Endodermal cell (in vitro differentiated cells): ENCODE measurements around the gene FRMPD3. TPM values are rescaled to one million over a fixed set of nuclear protein-coding genes. Genes with fewer than 3 reads are reported as not detected.
A peak's percentile ranks its signal among the peaks of the same experiment; 100 is the strongest.

Experiments
- DNase-seq: peaks from one replicate; pipeline ENCODE4 v3.0.0-alpha.2; 2017
- H3K27ac ChIP-seq: 2 replicates; pipeline ENCODE4 v1.5.1; 2013; ENCODE audit warnings: mild to moderate bottlenecking, low read depth, low read length, moderate library complexity
- H3K27me3 ChIP-seq: 2 replicates; pipeline ENCODE4 v1.6.1; 2013; ENCODE audit warnings: mild to moderate bottlenecking, low read length, moderate library complexity; ENCODE audit not compliant: insufficient read depth, control insufficient read depth, poor library complexity, severe bottlenecking
- H3K36me3 ChIP-seq: 2 replicates; pipeline ENCODE4 v1.7.0; 2013; ENCODE audit warnings: mild to moderate bottlenecking, low read length, moderate library complexity; ENCODE audit not compliant: control insufficient read depth, insufficient read depth
- H3K4me1 ChIP-seq: one replicate; pipeline ENCODE4 v1.7.0; 2013; ENCODE audit warnings: low read length; ENCODE audit not compliant: control insufficient read depth, insufficient read depth
- H3K4me3 ChIP-seq: 2 replicates; pipeline ENCODE4 v1.5.1; 2013; ENCODE audit warnings: mild to moderate bottlenecking, low read length, moderate library complexity
- H3K9ac ChIP-seq: 2 replicates; pipeline ENCODE4 v1.6.1; 2013; ENCODE audit warnings: mild to moderate bottlenecking, low read length, moderate library complexity; ENCODE audit not compliant: poor library complexity, severe bottlenecking; ENCODE audit errors: extremely low read depth
- H3K9me3 ChIP-seq: 2 replicates; pipeline ENCODE4 v1.6.1; 2013; ENCODE audit warnings: mild to moderate bottlenecking, low read length, moderate library complexity; ENCODE audit not compliant: control insufficient read depth
- H3K27ac Mint-ChIP-seq: 2 replicates; pipeline ENCODE4 v1.8.0; 2020; ENCODE audit warnings: mixed read lengths
- H3K27me3 Mint-ChIP-seq: 2 replicates; pipeline ENCODE4 v1.8.0; 2021; ENCODE audit warnings: mild to moderate bottlenecking, mixed read lengths; ENCODE audit not compliant: insufficient read depth
- H3K36me3 Mint-ChIP-seq: 2 replicates; pipeline ENCODE4 v1.8.0; 2020; ENCODE audit warnings: low read depth, mixed read lengths
- H3K4me1 Mint-ChIP-seq: 2 replicates; pipeline ENCODE4 v1.8.0; 2020; ENCODE audit warnings: mixed read lengths
- H3K4me3 Mint-ChIP-seq: 2 replicates; pipeline ENCODE4 v1.8.0; 2020; ENCODE audit warnings: mild to moderate bottlenecking, moderate library complexity, mixed read lengths
- H3K9me3 Mint-ChIP-seq: 2 replicates; pipeline ENCODE4 v1.8.0; 2020; ENCODE audit warnings: mild to moderate bottlenecking, mixed read lengths
- CTCF ChIP-seq: fragments of 200-600 bp; sonication (generic); conservative IDR thresholded peaks from 2 replicates; pipeline ENCODE4 v1.5.0; 2021; ENCODE audit warnings: antibody characterized with exemption, mild to moderate bottlenecking
- WGBS, 2 experiments: methylation state at CpG; one replicate each; pipeline versions ENCODE4 v1.1.5 to v1.1.7; 2013; ENCODE audit warnings: missing lambda C conversion rate in 2 of 2, mixed read lengths in 1 of 2; ENCODE audit not compliant: insufficient coverage in 1 of 2, insufficient read length in 1 of 2; 5-methylcytosine and 5-hydroxymethylcytosine counted together
- total RNA-seq, 2 donors: library from RNA; stranded (reverse); fragmentation: NEBNext Ultra II Directional in 1 of 2; extraction: Animal tissue kit (Norgen Biotek cat#: 25700) in 1 of 2; gene quantifications; 2 replicates in 1 of 2; 3 replicates in 1 of 2; pipeline ENCODE4 v1.2.1, GENCODE V29; 2021

Gene FRMPD3
- total RNA-seq, 2 donors from 2014 or later = 0.24 TPM; not detected in 1

GRCh38 chrX:107480272-107480671, 30.8 kb downstream of the FRMPD3 start:
- no peak overlapping the region for H3K9ac ChIP-seq
- H3K27me3 ChIP-seq = no peaks in the 10 kb centered on the region
- no peaks in the 10 kb centered on the region for H3K9me3 ChIP-seq
- no peak for DNase-seq
- Mint-ChIP-seq H3K9me3 (peaks cover 59% of the 10 kb centered on the region), H3K27me3 (peaks cover 20% of the 10 kb centered on the region), H3K27ac (no peak overlapping the region), H3K4me3 (no peak overlapping the region), H3K36me3 (no peaks in the 10 kb centered on the region), H3K4me1 (no peaks in the 10 kb centered on the region)
- no peak overlapping the region for H3K27ac ChIP-seq
- no peak for TF ChIP-seq CTCF
- WGBS, 2 experiments = 90 to 100% methylated on average over 3 to 4 of the region's 5 CpGs
- no peak overlapping the region for H3K4me3 ChIP-seq
- H3K4me1 ChIP-seq = no peaks in the 10 kb centered on the region
- H3K36me3 ChIP-seq = no peaks in the 10 kb centered on the region

- DNase-seq = no peak
- no peaks in the 10 kb centered on the region for H3K4me1 ChIP-seq
- Mint-ChIP-seq H3K27ac (no peak overlapping the region), H3K27me3 (peaks cover 19% of the 10 kb centered on the region), H3K4me1 (no peaks in the 10 kb centered on the region), H3K36me3 (no peaks in the 10 kb centered on the region), H3K4me3 (no peak overlapping the region), H3K9me3 (peaks cover 55% of the 10 kb centered on the region)
- H3K9ac ChIP-seq = no peak overlapping the region
- H3K9me3 ChIP-seq = no peaks in the 10 kb centered on the region
- H3K4me3 ChIP-seq = no peak overlapping the region
- no peak for TF ChIP-seq CTCF
- H3K27ac ChIP-seq = no peak overlapping the region
- no peaks in the 10 kb centered on the region for H3K27me3 ChIP-seq
- no peaks in the 10 kb centered on the region for H3K36me3 ChIP-seq
- 95% methylated on average over 3 of the region's 3 CpGs; no CpG with 5 or more reads in 1 of the 2 experiments for WGBS, 2 experiments
Measured at GRCh38 chrX:107482046-107482445, 32.6 kb downstream of the FRMPD3 start.

- Mint-ChIP-seq H3K4me3 (no peak overlapping the region), H3K27ac (no peak overlapping the region), H3K27me3 (peaks cover 19% of the 10 kb centered on the region), H3K4me1 (no peaks in the 10 kb centered on the region), H3K9me3 (peaks cover 62% of the 10 kb centered on the region), H3K36me3 (no peaks in the 10 kb centered on the region)
- no peaks in the 10 kb centered on the region for H3K36me3 ChIP-seq
- no peaks in the 10 kb centered on the region for H3K27me3 ChIP-seq
- H3K9me3 ChIP-seq = no peaks in the 10 kb centered on the region
- DNase-seq = peak; percentile 84
- H3K27ac ChIP-seq = peak overlapping the region; percentile 86
- no peak overlapping the region for H3K4me3 ChIP-seq
- no peaks in the 10 kb centered on the region for H3K4me1 ChIP-seq
- TF ChIP-seq CTCF = no peak
- 52% methylated on average over 6 of the region's 8 CpGs; no CpG with 5 or more reads in 1 of the 2 experiments for WGBS, 2 experiments
- no peak overlapping the region for H3K9ac ChIP-seq
Measured at GRCh38 chrX:107484002-107484726, 34.7 kb downstream of the FRMPD3 start.
